Measurements from ENCODE around the gene BAD. TPM values are rescaled to one million over a fixed set of nuclear protein-coding genes. Genes with fewer than 3 reads are reported as not detected.
A peak's percentile ranks its signal among the peaks of the same experiment; 100 is the strongest.

BAD gene
- total RNA-seq, 4 donors from 2014 or later: 93.9 to 154 (median 139) TPM

DNA sequence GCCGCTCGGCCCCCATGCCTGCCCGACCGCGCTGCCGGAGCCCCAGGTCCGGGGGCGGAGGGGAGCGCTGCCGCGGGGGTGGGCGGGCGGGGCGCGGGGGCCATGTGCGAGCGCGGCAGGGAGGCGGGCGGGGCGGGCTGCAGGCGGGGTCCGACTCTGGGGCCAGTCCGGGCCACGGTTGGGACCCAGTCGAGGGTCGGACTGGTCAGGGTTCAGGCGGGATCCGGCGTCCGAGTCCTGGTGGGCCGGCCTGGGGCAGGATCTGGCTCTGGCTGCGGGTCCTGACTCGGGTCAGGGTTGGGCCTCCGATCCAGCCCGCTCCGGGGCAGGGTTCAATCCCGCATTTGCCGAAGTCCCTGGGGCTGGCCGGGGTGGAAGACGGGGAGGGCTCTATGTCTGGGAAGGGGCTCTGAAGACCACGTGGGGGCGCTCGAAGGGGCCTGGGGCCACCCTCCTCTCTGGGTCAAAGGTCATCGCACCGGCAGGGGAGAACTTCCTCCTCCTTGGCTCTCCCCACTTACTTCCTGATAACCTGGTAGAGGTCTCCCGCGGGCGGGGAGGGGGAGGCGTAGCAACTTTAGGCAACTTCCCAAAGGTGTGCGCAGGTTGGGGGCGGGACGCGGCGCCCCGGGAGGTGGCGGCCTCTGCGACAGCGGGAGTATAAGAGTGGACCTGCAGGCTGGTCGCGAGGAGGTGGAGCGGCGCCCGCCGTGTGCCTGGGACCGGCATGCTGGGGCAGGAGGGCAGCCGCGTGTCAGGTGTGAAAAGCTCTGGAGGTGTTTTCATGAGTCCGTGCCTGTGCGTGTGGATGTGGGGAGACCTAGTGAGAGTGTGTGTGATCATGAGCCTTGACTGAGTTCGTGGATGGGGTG is 21.5 kb upstream of the BAD start:
- intact Hi-C loops (cut with DNase I; ENCODE audit: low total_unique reads) (no loop called here), in situ Hi-C loops (cut with MboI; ENCODE audit: low pct_ligation_motif_present in 1 of 4, low pct_unique_long_range_greater_than_20kb in 1 of 4, low sequenced_read_pairs in 3 of 4) (no loop called here)
- Histone ChIP-seq H3K27me3 (peaks cover 7% of the 10 kb centered on the region), H3K4me3 (peak overlapping the region; percentile 56 to 92 (median 73)), H3K36me3 (no peaks in the 10 kb centered on the region), H3K9me3 (no peaks in the 10 kb centered on the region), H3K27ac (peak overlapping the region; percentile 90 to 99 (median 98)), H3K4me1 (peaks cover 4 to 31% (median 26%) of the 10 kb centered on the region in 4 donors)
- TF ChIP-seq EP300 (IDR thresholded peaks at IDR 0.05; ENCODE audit: low read depth) (no peak), POLR2A (IDR thresholded peaks at IDR 0.05) (peak; percentile 74), POLR2AphosphoS5 (IDR thresholded peaks at IDR 0.05) (peak; percentile 17 to 56 (median 25))
- TF ChIP-seq, protein P1, sequence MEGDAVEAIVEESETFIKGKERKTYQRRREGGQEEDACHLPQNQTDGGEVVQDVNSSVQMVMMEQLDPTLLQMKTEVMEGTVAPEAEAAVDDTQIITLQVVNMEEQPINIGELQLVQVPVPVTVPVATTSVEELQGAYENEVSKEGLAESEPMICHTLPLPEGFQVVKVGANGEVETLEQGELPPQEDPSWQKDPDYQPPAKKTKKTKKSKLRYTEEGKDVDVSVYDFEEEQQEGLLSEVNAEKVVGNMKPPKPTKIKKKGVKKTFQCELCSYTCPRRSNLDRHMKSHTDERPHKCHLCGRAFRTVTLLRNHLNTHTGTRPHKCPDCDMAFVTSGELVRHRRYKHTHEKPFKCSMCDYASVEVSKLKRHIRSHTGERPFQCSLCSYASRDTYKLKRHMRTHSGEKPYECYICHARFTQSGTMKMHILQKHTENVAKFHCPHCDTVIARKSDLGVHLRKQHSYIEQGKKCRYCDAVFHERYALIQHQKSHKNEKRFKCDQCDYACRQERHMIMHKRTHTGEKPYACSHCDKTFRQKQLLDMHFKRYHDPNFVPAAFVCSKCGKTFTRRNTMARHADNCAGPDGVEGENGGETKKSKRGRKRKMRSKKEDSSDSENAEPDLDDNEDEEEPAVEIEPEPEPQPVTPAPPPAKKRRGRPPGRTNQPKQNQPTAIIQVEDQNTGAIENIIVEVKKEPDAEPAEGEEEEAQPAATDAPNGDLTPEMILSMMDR (IDR thresholded peaks at IDR 0.05): peak in 2 of 5 experiments; percentile 10 to 15
- DNase-seq: peak; percentile 89
- 1 to 3% methylated on average over 11 to 18 of the region's 71 CpGs for WGBS, 2 donors (ENCODE audit: low coverage in 1 of 2)

- in situ Hi-C loops (cut with MboI; ENCODE audit: low pct_ligation_motif_present in 1 of 4, low pct_unique_long_range_greater_than_20kb in 1 of 4, low sequenced_read_pairs in 3 of 4) (no loop called here), intact Hi-C loops (cut with DNase I; ENCODE audit: low total_unique reads) (no loop called here)
- peak within 1 kb of the TSS; percentile 90 to 99 (median 98) for H3K27ac ChIP-seq
- H3K36me3 ChIP-seq: no peaks in the 10 kb centered on the region
- H3K4me3 ChIP-seq: peak within 1 kb of the TSS; percentile 56 to 92 (median 73)
- H3K4me1 ChIP-seq: peaks cover 11 to 38% (median 33%) of the 10 kb centered on the region in 4 donors
- WGBS, 2 donors (ENCODE audit: low coverage in 1 of 2): 0% methylated on average over 17 of the region's 81 CpGs; no CpG with 5 or more reads in 1 of the 2 donors
- no peaks in the 10 kb centered on the region for H3K9me3 ChIP-seq
- peaks cover 15% of the 10 kb centered on the region for H3K27me3 ChIP-seq
- peak; percentile 100 for DNase-seq
- TF ChIP-seq EP300 (IDR thresholded peaks at IDR 0.05; ENCODE audit: low read depth): no peak
- TF ChIP-seq, protein P1 (IDR thresholded peaks at IDR 0.05): no peak
- peak; percentile 33 for TF ChIP-seq POLR2A (IDR thresholded peaks at IDR 0.05)
- peak; percentile 66 to 94 (median 82) for TF ChIP-seq POLR2AphosphoS5 (IDR thresholded peaks at IDR 0.05)
Observed at GRCh38 chr11:64305075-64305690, 20.7 kb upstream of the BAD start, which contains the start of gene ESRRA. Gene ESRRA (plus strand): TSS chr11:64305524. CDS start chr11:64307180, 1,656 bp downstream.

- in situ Hi-C loops (cut with MboI; ENCODE audit: low pct_ligation_motif_present in 1 of 4, low pct_unique_long_range_greater_than_20kb in 1 of 4, low sequenced_read_pairs in 3 of 4): loop anchor here in 2 of 4 donors (5.0 kb wide), 1 partner anchor 102 kb away; no protein-coding TSS in a partner anchor
- intact Hi-C loops (cut with DNase I; ENCODE audit: low total_unique reads): loop anchor here (5.0 kb wide), 1 partner anchor 52 kb away; the partner anchor contains the start of gene PLCB3
Observed at GRCh38 chr11:64304316-64305072, 20.0 kb upstream of the BAD start.

More at GRCh38 chr11:64304316-64305072, 20.0 kb upstream of the BAD start:
- peak; percentile 41 to 65 (median 48) for TF ChIP-seq POLR2AphosphoS5 (IDR thresholded peaks at IDR 0.05)
- TF ChIP-seq EP300 (IDR thresholded peaks at IDR 0.05; ENCODE audit: low read depth): no peak
- peak; percentile 69 for TF ChIP-seq POLR2A (IDR thresholded peaks at IDR 0.05)
- TF ChIP-seq, protein P1 (IDR thresholded peaks at IDR 0.05): peak; percentile 86 to 98 (median 90)
- Histone ChIP-seq H3K4me1 (peaks cover 18 to 45% (median 40%) of the 10 kb centered on the region in 4 donors), H3K36me3 (no peaks in the 10 kb centered on the region), H3K4me3 (peak overlapping the region; percentile 32 to 81 (median 62)), H3K9me3 (no peaks in the 10 kb centered on the region), H3K27me3 (peaks cover 21% of the 10 kb centered on the region), H3K27ac (peak overlapping the region; percentile 90 to 99 (median 98))
- peak; percentile 97 for DNase-seq
- 0% methylated on average over 10 to 40 of the region's 46 CpGs for WGBS, 2 donors (ENCODE audit: low coverage in 1 of 2)

Measured in transverse colon (tissue), 4 donors.